Type B pancreatic cell (in vitro differentiated cells): ENCODE data around the gene FKBP1A. TPM values are rescaled to one million over a fixed set of nuclear protein-coding genes. Genes with fewer than 3 reads are reported as not detected.
"Not testable (repeated sequence)": the region's sequence is repeated elsewhere in the genome, so short reads cannot be mapped to it uniquely, and the experiment has no call there.

ENCODE experiments used
- DNase-seq: peaks from one replicate; pipeline ENCODE4 v3.0.0; 2021; ENCODE audit warnings: mixed read lengths; ENCODE audit not compliant: unreplicated experiment; ENCODE audit errors: extremely low spot score
- H3K27ac Mint-ChIP-seq: 2 replicates; pipeline ENCODE4 v1.8.0; 2021; ENCODE audit warnings: mild to moderate bottlenecking, mixed read lengths
- H3K27me3 Mint-ChIP-seq: 2 replicates; pipeline ENCODE4 v1.8.0; 2021; ENCODE audit warnings: mixed read lengths
- H3K36me3 Mint-ChIP-seq: 2 replicates; pipeline ENCODE4 v1.8.0; 2021; ENCODE audit warnings: mixed read lengths
- H3K4me1 Mint-ChIP-seq: one replicate; pipeline ENCODE4 v1.8.0; 2021; ENCODE audit warnings: mixed read lengths; ENCODE audit not compliant: unreplicated experiment
- H3K4me3 Mint-ChIP-seq: 2 replicates; pipeline ENCODE4 v1.8.0; 2021; ENCODE audit warnings: mild to moderate bottlenecking, mixed read lengths
- H3K9me3 Mint-ChIP-seq: 2 replicates; pipeline ENCODE4 v1.8.0; 2021; ENCODE audit warnings: mixed read lengths
- CTCF ChIP-seq: fragments of 200-600 bp; sonication (generic); conservative IDR thresholded peaks from 2 replicates; pipeline ENCODE4 v1.5.0; 2021; ENCODE audit warnings: antibody characterized with exemption, mild to moderate bottlenecking
- total RNA-seq: library from RNA; stranded (reverse); gene quantifications from 2 replicates; pipeline ENCODE4 v1.2.1, GENCODE V29; 2021; ENCODE audit warnings: low replicate concordance

The FKBP1A gene
- total RNA-seq, 1 donor from 2014 or later, result 149 TPM

- no peak overlapping the region for H3K4me3 Mint-ChIP-seq
- TF ChIP-seq CTCF, result no peak
- H3K9me3 Mint-ChIP-seq, result peaks cover 11% of the 10 kb centered on the region
- no peak for DNase-seq
- no peak overlapping the region for H3K27ac Mint-ChIP-seq
- peaks cover 9% of the 10 kb centered on the region for H3K36me3 Mint-ChIP-seq
- H3K4me1 Mint-ChIP-seq, result no peaks in the 10 kb centered on the region
- H3K27me3 Mint-ChIP-seq, result no peaks in the 10 kb centered on the region
Observed at GRCh38 chr20:1345756-1346093, 47.1 kb downstream of the FKBP1A start.

GRCh38 chr20:1345030-1345755 is 47.7 kb downstream of the FKBP1A start:
- no peak for DNase-seq
- Mint-ChIP-seq H3K27me3 (no peaks in the 10 kb centered on the region), H3K9me3 (peaks cover 7% of the 10 kb centered on the region), H3K36me3 (peaks cover 4% of the 10 kb centered on the region), H3K4me3 (no peak overlapping the region), H3K27ac (no peak overlapping the region), H3K4me1 (no peaks in the 10 kb centered on the region)
- TF ChIP-seq CTCF, result no peak

- not testable (repeated sequence) for H3K27ac Mint-ChIP-seq, H3K4me3 Mint-ChIP-seq, H3K9me3 Mint-ChIP-seq, H3K4me1 Mint-ChIP-seq, DNase-seq, H3K36me3 Mint-ChIP-seq, H3K27me3 Mint-ChIP-seq
- TF ChIP-seq CTCF, result peak; percentile 59
Observed at GRCh38 chr20:1343446-1344124, 49.3 kb downstream of the FKBP1A start.

DNA sequence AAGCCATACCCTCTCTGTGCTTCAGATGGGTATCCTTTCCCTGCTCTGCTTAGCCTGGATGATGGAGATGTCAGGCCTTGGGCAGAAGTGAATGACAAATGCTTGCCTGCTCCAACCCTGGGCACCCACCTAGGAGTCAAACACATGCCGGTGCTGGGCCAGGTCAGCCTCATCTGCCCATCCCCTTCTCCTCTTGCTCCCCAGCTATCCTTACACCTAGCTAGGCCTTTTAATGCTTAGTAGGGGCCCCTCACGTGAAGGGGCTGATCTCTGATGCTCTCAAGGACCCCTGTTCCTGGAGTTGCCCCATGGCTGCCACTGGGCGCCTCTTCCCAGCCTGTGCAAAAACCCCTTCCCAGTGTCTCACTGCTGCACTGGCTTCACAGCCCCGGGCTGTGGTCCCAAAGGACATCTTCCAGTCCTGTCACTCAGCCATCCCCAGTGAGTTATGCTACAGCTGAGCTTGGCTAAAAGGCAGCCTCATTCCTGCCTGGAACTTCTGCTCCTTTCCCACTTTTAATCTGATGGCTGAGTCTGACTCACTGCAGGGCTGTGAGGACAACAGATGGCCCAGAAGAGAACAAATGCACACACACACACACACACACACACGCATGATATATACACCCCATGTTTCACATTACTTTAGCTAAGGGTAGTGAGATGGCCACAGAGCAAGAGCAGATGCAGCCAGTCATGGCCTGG is 51.1 kb downstream of the FKBP1A start:
- TF ChIP-seq CTCF, result no peak
- Mint-ChIP-seq H3K4me1 (no peaks in the 10 kb centered on the region), H3K27me3 (no peaks in the 10 kb centered on the region), H3K9me3 (no peaks in the 10 kb centered on the region), H3K36me3 (no peaks in the 10 kb centered on the region), H3K4me3 (no peak overlapping the region), H3K27ac (no peak overlapping the region)
- DNase-seq, result no peak

DNA sequence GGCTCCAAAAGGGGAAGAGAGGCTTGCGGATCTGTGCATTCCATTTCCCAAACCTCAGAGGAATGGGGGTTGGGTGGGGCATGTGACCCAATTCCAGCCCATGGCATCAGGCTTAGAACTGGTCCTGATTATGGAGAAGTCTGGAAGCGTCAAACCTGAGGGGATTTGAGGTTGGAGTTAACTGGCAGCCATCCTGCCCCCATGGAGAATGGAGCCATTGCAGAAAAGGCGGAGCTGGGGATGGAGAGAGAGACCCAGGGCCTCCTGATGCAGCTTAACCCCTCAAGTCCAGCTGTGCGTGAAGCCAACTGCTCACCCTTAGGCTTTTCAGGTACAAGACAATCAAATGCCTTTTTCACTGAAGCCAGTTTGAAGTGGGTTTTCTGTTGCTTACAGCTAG is 54.1 kb downstream of the FKBP1A start:
- DNase-seq, result peak; percentile 48
- no peak overlapping the region for H3K27ac Mint-ChIP-seq
- H3K9me3 Mint-ChIP-seq, result no peaks in the 10 kb centered on the region
- no peaks in the 10 kb centered on the region for H3K27me3 Mint-ChIP-seq
- no peak for TF ChIP-seq CTCF
- no peaks in the 10 kb centered on the region for H3K36me3 Mint-ChIP-seq
- no peaks in the 10 kb centered on the region for H3K4me1 Mint-ChIP-seq
- no peak overlapping the region for H3K4me3 Mint-ChIP-seq
